GM18526 (cell line): ENCODE data around the gene IL1A.

Experiments
- POLR2A ChIP-seq: IDR thresholded peaks from 3 replicates; pipeline ENCODE4 v1.6.1; 2011; ENCODE audit not compliant: insufficient read length; ENCODE audit errors: extremely low read depth

Gene IL1A, protein sequence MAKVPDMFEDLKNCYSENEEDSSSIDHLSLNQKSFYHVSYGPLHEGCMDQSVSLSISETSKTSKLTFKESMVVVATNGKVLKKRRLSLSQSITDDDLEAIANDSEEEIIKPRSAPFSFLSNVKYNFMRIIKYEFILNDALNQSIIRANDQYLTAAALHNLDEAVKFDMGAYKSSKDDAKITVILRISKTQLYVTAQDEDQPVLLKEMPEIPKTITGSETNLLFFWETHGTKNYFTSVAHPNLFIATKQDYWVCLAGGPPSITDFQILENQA

DNA sequence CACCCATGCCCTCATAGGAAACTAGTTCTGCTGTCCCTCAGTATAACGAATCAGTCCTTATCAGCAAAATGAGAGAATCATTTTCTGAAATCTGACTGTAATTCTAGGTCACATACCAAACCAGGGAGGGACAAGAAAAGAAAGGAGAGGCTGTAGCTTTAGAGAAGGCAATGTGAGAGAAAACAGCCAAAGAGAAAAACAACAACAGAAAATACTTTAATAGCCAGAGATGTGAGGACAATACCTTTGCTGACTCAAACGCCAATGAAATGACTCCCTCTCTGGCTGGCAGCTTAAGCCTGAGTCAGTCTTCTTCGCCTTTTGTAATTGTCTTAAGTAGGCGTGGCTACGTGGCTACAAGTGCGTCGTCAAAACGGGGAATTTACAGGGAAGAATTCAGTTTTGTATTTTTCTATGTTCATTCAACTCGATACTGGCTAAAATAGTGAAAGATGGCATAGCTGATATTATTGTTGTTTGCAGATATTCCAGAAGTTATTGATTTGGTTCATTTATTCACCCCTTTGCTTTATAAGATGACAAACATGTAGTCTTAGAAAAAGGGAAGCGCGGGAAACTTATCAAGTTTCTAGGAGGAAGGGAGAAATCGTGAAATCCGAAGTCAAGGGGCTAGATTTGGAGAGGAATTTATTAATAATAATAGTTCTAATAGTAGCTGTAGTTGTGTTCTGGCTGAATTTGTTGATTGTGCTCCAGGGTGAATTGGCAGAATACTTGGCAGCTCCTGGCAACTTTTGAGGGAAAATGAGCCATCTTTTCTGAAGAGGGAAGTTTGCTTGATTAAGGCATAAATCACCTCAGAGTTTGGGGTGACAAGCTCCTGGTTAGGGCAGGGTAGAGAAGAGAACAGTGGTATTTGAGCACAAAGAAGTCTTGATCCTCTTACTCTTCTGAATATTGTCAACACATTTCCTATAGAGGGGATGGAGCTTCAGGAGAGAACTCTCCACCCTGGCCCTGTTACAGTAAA lies at the start of gene IL1A:
TSS of gene IL1A (minus strand) at position 295 of the 991 bp plus-strand sequence. CDS start 723 bp downstream, outside the sequence.
- no peak for TF ChIP-seq POLR2A

DNA sequence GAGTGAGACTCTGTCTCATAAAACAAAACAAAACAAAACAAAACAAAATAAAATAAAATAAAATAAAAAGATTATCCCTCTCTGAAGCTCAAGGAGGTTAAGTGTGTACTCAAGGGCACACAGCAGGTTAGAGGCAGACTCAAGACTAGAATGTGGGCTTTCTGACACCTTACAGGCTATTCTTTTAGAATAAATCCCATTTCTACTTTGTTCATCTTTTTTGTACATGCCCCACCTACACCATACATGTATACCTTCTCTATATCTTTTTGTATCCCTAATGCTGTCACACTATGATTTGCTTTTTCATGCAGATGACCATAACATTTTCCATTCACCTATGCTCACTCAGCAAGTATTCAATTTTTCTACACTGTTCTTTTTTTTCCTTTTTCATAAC lies 49.7 kb upstream of the IL1A start:
- TF ChIP-seq POLR2A, result no peak

DNA sequence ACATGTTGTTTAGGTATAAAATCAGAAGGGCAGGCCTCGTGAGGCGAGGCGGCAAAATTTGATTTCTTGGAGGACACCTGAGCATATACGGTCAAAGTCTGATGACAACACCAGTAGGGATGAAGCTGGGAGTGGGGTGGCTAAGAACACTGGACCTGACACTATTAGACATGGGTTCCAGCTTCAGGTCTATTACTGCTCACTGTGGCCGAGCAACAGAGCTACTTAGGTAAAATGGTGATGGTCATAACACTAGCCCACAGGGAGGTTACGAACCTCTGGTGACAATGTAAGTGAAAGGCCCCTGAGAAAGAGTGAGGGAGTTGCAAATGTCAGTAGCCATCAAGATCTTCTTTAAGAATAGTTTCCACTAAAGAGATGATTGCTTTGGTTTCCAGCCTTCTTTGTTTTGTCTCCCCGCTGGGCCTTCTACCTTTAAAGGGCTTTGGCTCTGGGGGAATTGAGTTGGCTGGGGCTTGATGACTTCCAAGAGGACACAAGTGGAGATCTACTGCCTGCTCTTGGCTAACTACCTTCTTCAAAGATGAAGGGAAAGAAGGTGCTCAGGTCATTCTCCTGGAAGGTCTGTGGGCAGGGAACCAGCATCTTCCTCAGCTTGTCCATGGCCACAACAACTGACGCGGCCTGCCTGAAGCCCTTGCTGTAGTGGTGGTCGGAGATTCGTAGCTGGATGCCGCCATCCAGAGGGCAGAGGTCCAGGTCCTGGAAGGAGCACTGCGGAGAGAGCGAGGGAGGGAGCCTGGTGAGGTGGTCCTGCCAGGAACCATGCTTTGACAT lies 48.7 kb upstream of the IL1A start:
- no peak for TF ChIP-seq POLR2A

DNA sequence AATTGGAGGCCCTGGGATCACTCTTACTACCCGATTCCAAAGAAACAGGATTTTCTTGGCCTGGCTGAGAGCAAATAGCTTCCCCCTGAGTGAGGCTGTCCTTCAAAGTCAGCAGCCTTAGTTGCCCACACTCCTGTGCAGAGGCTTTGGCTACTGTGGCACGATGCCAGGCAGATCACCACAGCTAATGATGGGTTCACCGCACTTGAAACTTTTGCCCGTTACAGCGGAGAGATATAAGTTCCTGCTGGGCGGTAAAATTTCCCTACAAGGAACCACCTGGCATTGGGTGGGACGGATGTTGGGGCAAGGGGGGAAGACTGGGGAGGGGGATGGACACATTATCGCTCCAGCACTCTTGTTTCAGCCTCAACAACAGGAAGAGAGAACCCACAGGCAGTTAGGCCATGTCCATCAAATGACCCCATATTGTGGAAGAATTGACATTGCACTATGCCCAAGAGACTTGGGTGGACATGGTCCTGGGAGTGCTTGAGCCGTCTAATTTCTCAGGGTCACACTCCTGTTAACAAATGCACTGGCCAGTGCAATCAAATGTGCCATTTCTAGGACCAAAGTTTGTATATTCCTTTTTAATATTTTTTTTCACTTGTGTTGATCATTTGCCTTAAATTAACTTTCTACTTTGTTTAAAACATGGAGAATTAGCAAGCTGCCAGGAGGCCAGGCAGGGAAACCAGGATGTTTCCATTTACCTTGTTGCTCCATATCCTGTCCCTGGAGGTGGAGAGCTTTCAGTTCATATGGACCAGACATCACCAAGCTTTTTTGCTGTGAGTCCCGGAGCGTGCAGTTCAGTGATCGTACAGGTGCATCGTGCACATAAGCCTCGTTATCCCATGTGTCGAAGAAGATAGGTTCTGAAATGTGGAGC lies 47.9 kb upstream of the IL1A start:
- TF ChIP-seq POLR2A, result no peak

DNA sequence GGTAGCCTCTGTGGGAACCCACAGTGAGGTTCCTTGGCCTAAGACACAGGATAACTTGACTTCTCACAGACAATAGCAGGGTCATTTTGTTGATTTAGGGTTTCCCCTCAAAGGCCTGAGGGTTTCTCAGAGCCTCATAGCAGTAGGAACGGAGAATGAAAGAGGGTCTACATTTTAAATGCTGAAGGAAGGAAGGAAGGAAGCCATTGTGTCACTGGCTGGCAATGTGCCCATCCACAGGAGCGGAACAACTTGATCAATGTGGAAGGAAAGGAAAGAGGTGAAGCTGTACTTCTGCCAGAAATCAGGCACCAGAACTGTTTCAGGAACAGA lies 47.2 kb upstream of the IL1A start:
- no peak for TF ChIP-seq POLR2A

DNA sequence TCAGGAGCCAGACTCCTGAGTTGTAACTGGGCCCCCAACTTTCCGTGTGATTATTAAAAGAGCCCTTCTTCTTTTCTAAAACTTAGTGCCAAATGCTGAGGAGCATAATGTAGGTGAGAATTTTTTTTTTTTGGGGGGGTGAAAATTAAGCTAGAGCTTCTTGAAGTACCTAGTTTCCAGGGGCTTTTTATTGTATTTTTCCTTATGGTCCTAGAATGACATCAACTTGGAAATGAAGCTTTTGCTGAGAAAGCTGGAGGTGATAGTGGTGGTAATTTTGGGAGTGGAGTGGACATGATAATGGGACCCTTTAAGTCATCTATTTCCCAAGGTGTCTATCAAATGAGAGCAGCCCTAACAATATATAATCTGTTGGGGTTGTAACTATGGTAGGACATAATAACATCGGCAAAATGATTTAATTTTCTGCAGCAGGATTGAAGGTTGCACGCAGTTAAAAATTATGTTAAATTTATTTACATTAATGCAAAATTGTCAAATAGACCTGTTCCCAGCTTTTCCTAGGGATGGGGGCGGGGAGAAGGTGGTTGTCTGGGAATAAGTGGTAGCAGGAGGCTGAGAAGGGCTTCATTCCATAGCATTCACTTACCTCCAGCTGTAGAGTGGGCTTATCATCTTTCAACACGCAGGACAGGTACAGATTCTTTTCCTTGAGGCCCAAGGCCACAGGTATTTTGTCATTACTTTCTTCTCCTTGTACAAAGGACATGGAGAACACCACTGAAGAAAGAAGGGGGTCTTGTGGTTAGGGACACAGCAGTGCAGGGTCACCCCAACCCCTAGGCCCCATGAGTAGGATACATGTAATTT lies 46.6 kb upstream of the IL1A start:
- no peak for TF ChIP-seq POLR2A

DNA sequence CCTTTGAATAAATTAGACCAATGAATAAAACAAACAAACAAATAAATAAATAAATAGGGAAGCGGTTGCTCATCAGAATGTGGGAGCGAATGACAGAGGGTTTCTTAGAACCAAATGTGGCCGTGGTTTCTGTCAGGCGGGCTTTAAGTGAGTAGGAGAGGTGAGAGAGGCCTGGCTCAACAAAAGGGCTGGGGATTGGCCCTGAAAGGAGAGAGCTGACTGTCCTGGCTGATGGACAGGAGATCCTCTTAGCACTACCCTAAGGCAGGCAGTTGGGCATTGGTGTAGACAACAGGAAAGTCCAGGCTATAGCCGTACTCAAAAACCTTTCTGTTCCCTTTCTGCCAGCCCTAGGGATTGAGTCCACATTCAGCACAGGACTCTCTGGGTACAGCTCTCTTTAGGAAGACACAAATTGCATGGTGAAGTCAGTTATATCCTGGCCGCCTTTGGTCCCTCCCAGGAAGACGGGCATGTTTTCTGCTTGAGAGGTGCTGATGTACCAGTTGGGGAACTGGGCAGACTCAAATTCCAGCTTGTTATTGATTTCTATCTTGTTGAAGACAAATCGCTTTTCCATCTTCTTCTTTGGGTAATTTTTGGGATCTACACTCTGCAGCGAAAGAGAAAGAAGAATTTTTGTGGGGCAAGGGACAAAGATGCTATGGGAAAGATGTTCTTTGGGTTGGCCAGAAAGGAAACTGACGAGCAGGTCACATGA lies 45.8 kb upstream of the IL1A start:
- TF ChIP-seq POLR2A, result no peak

DNA sequence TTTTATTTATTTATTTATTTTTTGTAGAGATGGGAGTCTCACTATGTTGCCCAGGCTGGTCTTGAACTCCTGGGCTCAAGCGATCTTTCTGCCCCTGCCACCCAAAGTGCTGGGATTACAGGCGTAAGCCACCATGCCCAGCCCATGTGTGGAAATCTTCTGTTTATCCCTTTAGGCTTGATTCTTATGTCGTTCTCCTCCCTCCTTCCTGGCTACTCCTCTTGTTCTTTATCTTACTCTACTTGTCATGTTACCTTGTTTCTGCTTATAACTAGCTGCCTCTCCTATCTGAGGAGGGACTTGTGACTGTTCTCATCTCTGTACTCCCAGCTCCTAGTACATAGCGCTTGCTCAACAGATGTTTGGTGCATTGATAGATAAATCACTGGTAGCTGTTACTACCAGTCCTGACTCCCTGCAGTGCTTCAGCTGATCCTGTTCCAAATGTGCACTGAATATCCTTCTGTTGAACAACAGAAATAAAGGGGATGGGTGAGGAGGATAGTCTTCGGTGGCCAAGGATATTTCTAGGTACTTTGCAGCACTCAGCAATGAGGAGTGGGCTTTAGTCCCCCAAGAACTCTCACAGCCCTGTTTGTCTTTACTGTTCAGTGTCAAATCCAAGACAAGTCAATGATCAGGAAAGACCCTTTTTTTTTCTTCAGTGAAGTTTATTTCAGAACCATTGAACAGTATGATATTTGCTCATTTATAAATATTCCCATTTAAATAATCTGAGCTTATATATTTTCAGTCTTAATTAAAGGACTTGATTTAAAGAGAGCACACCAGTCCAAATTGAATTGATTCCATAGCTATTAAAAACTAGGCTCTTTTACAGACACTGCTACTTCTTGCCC lies 45.0 kb upstream of the IL1A start:
- TF ChIP-seq POLR2A, result no peak

DNA sequence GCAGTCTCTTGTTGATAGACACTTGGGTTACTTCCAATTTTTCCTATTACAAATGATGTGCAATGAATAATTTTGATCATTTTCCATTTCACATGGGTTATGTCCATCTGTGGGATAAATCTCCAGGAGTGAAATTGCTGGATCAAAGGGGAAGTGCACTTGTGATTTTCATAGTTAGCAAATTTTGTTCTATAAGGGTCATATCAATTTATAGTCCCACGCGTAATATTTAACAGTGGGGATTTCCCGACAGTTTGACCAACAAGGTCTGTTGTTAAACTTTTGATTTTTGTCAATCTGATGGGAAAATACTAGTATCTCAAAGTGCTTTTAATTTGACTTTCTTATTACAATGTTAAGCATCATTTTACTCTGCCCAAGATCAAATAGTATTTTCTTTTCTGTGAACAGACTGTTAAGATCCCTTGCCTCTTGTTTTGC lies 44.0 kb upstream of the IL1A start:
- no peak for TF ChIP-seq POLR2A

DNA sequence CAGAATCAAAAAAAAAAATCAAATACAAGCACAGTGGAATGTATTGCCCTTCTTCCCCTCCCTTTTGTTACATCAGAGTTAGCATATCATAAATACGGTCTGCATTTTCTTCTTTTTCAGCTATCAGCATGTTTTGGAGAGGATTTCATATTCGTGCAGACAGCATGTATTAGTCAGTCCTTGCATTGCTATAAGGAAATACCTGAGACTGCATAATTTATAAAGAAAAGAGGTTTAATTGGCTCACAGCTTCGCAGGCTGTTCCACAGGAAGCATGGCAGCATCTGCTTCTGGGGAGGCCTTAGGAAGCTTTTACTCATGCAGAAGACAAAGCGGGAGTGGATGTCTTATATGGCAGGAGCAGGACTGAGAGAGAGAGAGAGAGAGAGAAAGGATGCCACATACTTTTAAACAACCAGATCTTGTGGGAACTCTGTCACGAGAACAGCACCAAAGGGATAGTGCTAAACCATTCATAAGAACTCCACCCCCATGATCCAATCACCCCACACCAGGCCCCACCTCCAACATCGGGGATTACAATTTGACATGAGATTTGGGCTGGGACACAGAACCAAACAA lies 43.4 kb upstream of the IL1A start:
- TF ChIP-seq POLR2A, result no peak

DNA sequence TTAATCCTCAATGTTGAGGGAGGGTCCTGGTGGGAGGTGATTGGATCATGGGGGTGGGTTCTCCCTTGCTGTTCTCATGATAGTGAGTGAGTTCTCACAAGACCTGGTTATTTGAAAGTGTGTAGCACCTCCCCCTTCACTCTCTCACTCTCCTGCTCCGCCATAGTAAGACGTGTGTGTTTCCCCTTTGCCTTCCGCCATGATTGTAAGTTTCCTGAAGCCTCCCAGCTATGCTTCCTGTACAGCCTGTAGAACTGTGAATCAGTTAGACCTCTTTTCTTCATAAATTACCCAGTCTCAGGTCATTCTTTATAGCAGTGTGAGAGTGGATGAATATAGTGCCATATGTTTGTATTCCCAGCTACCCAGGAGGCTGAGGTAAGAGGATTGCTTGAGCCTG lies 42.7 kb upstream of the IL1A start:
- TF ChIP-seq POLR2A, result no peak

DNA sequence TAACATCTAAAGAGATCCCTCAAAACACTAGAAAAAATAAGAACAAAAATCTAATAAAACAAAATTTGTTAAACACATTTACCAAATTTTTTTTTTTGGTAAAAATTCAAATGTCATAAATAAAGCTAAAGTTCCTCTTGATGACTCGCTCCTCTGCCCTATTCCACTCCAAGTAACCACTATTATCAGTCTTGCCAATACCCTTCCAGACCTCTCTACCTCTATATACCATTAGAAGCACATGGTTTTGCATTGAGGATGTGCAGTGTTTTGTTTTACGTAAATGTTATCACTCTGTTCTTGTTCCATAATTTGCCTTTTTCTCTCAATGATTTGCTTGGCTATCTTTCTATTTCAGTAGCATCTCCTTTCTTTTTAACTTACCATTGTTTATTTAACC lies 41.4 kb upstream of the IL1A start:
- TF ChIP-seq POLR2A, result no peak
